Left renal pelvis (tissue), 4 donors: ENCODE data around the gene TUT7. TPM values are rescaled to one million over a fixed set of nuclear protein-coding genes. Genes with fewer than 3 reads are reported as not detected.
"Not testable (repeated sequence)": the region's sequence is repeated elsewhere in the genome, so short reads cannot be mapped to it uniquely, and the experiment has no call there.

Experiments used
- DNase-seq, 4 donors: peaks; one replicate each; pipeline ENCODE4 v3.0.0-alpha.2; 2013; ENCODE audit warnings: low read depth in 4 of 4, low spot score in 3 of 4
- polyA plus RNA-seq, 4 donors: library from polyadenylated mRNA; unstranded; fragments of 120-200 nt; gene quantifications; one replicate each; pipeline ENCODE4 v1.2.1, GENCODE V29; 2013; ENCODE audit not compliant: insufficient read length in 4 of 4

Gene TUT7
- polyA plus RNA-seq, 4 donors = 21.1 to 27.0 (median 26.5) TPM

DNA sequence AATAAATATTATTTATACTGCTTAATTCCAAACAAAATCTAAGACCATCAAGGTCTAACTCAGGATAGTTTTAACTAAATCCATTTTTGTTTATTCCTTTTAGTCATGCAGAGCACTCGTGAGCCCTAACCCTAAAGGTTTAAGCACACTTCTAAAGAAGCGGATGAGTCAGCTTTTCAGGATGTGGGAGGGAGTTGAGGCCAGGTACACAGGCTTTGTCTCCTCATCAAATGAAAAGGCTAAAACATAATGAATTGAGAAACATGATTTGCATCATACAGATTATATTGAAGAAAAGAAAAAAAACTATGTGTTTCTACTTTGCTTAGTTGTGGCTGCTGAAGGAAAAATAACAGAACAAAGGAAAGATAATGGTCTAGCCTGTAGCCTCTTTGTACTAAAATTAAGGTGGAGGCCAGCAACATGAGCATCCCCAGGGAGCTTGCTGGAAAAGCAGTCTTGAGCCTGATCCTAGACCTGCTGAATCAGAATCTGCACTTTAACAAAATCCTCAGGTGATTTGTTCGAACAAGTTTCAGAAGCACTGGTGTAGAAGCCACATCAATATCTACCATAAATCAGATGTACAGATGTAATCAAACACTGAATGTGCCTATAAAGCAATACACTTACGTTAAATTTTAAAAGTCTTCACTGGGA is 50.8 kb downstream of the TUT7 start:
- DNase-seq = no peak

DNA sequence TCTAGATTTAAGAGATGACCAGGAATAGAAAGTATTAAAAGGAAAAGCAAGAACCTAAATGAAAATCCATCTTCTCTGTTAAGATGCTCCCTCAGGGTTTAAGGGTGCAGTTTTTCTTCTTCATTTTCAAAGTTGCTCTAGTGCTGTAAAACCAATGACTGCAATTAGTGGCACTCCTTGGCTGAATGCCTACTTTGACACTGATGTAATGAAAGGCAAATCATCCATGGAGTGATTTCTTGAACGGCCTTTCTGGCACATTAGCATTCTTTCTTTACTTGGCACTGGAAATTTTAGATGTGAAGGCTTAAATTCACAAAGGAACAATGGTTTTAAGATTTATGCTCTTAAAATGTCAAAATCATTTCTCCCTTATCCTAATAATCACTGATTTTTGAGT is 52.5 kb downstream of the TUT7 start:
- no peak for DNase-seq

DNA sequence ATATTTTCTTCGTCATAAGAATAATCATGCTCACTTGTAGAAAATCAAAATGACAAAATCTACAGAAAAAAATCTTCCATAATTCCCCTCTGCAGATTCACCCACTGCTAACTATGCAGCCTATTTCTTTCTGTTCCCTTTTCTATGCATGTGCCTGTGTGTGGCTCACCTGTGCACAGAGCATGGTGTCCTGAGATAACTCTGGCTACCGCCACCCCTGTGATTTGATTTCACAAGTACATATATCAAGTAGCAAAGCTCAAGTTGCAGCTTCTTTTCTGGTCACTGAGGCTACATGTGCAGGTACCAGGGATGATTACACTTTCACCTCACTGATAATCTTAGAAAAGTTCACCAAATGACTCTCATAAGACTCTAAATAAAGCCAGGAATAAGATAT is 53.5 kb downstream of the TUT7 start:
- DNase-seq = no peak

DNA sequence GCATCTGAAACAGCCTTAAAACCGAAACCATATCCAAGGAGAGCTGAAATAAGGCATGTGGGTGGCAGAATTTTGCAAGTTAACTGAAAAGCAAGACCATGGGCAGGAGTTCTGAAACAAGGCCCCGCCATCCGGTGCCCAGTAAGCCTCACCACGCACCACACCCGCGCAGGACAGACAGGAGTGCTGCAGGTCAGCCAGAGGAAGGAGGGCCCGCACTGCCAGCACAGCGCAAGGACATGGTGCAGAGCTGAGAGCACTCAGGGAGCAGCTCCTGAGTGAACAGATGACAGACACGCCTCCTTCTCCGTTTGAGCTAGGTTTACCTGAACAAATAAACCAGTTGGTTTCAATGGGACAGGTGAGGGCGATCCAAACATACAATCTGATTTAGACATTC is 55.3 kb downstream of the TUT7 start:
- DNase-seq = no peak

DNA sequence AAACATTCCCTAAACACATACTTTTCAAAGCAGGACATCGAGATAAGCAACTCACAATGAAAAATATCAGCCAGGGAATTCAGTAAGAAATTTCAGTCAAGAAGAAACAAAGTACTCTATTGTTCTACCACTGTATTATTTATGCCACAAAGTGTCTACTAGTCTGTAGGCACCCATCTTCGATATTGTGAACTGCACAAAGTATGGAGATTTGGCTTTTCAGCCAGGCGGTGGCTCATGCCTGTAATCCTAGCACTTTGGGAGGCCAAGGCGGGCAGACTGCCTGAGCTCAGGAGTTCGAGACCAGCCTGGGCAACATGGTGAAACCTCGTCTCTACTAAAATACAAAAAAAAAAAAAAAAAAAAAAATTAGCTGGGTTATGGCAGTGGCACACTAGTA is 63.9 kb downstream of the TUT7 start:
- DNase-seq = not testable (repeated sequence)

DNA sequence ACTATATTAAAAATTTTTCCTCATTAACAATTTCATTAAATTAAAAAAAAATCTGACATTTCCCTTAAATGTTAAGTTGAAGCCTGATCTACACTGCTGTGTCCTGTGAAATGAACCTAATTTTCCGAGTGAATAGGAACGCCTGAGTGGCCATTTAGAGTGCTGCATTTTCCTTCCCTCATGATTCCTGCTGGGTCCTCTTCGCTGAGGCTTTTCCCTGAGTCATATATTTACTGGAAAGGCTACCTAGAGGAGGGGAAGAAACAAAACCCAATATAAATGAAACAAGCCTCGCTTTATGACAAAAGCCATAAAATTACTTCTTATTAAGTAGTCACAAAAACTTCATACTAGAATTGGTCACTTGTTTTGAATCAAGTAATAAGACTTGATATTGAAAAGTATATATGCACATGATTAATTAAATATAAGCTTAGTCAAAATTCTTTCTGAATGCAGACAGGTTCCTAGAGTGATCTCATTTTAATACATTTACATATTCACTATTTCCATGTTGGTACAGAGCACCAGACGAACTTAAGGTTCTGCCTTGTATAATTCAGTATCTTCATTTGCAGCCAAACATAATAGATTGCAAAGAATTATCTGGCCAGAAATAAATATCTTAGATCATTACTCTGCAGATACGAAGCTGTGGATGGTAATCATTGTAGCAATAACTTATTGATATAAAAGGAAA is 65.6 kb downstream of the TUT7 start:
- no peak for DNase-seq

DNA sequence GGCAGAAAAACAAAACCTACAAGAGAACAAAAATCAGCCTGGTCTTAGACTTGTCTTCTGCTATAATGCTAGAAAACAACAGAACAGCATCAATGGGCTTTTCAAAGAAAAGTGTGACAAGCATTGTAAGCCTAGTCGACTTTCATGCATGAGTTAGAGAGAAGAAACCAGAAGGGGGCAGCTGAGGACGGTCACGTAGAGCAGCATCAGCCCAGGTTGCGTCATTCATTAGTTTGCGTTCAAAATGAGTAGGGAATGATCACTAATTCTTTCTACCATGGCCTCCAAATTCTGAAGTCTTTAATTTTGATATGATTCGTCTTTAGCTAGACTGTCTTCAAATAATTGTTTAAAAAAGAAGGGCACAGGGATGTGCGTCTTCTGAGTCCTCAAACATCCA is 67.2 kb downstream of the TUT7 start:
- DNase-seq = no peak

DNA sequence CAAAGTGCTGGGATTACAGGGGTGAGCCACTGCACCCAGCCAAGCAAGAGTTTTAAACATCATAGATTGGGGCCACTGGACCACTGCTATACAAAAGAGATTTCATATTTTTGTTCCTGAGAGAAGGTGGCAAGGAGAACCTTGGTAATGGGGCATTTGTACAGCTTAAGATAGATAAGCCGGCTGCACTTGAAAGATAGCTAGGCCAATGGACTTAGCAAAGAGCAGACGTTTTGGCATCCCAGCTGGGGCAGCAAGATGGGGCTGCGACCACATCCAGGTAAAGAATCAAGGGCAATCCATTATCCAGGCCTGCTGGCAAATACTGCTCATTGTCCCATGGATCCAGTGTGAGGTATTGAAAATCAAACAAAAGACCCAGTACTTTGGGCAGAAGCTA is 67.9 kb downstream of the TUT7 start:
- no peak for DNase-seq

DNA sequence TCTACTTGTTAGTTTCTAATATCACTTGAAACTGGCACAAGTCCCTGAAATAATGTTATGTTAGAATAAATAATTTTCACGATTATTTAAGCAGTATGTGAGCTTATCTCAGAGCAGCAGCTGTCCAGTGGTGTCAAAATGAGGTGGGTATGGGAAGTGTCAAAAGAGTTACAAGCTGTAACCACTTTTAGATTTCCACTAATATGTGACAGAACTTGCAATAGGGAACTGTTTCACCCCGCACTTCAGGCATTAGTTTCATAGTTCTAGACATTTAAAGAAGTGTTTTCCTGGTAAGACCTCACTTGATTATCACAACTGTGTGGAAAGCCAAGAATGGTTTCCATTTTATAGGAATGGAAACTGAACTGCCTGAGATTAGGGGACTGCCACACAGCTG is 68.9 kb downstream of the TUT7 start:
- no peak for DNase-seq

DNA sequence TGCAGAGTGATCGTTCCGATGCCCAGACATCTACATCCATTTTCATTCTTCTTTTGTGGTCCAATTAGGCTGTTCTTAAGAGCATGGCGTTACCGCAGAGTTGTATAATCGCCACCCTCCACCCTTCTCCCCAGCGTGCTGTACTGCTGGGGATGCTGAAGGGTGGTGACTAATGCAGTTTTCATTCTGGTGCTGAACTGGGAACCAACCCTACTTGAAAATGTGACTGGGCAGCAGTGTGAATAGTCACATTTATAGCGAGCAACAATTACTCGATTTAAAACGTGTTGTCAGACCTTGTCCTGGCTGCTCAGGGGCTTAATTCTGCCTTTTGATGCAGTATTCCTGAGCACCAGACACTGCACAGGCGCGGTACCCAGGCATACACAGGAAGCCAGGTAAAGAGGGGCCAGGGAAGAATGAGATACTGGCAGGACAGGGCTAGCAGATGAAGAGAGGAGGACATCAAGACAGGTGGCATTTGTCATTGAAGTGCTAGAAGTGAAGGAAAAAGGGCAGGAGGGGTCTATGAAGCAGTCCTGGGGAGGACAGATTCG is 71.2 kb downstream of the TUT7 start:
- no peak for DNase-seq

DNA sequence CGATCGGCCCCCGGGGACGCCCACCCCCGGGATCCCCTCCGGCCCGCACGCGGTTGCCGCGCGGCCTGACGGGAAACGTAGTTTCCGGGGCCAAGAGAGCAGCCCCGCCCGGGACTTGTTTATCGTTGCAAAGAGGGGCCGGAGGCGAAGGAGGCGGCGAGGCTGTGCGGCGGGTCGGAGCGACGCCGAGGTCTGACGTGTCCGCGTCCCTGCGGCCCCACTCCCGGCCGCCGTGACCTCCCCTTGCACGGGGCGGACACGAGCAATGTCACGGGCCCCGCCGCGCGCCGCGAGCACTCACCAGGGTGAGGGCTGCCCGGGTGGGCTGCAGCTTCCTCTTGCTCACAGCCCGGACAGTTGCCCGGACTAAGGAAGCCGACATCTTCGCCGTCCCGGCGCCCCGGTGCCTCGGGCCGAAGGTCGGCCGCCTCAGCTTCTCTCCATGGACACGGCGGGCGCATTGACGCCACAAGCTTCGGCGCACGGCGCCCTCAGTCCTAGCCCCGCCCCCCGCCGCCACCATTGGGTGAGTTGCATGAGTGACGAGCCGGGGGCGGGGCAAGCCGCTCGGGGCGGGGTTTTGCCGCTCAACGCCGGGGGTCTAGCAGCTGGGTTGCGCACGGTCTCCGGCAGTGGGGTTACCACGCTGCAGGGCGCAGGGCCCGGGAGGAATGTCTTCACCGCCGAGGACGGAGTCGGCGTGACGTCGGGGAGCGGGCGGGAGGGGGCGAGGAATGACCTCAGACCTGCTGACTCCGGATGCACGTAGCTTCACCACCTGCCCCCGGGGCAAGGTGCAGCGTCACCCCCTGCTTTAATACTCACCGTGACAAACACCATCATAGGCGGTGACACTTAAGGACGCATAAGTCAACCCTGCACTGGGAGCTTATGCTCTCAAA is 71.9 kb downstream of the TUT7 start, which contains the start of gene ISCA1:
Gene ISCA1, minus strand, starts transcription at position 462 of the 902 bp plus-strand sequence. Its CDS starts 80 bp downstream, at position 382.
- DNase-seq = peak; percentile 80 to 91 (median 89)

DNA sequence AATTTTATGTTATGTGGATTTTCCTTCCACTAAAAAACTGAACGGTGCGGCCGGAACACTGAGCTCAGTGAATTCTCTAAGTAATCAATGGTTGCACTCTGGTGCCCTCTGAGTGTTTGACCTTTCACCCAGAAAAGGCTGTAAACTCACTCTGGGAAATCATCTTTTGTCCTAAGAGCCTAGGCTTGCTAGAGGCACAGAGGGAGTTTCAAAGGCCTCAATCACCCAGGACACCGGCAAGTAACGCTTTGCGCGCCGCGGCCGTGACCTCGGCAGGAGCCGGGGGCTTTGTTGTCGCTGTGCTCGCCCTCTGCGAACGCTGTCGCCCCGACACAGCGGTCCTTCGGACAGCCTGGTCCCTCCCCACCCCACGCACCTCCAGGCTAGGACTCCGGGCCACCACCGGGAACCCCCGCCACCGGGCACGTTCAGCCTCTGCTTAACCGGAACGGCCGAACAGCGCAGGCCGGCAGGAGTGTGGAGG is 72.6 kb downstream of the TUT7 start:
- DNase-seq = no peak

DNA sequence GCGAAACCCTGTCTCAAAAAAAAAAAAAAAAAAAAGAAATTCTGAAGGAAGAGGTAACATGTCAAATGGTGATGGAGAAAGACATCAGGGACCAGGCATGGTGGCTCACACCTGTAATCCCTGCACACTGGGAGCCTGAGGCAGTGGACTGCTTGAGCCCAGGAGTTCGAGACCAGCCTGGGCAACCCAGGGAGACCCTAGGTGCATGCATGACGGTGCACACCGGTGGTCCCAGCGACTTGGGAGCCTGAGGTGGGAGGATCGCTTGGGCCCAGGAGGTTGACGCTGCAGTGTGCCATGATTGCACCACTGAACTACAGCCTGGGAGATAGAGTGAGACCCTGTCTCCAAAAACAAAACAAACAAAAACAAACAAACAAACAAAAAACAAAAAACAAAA is 73.6 kb downstream of the TUT7 start:
- DNase-seq = no peak

DNA sequence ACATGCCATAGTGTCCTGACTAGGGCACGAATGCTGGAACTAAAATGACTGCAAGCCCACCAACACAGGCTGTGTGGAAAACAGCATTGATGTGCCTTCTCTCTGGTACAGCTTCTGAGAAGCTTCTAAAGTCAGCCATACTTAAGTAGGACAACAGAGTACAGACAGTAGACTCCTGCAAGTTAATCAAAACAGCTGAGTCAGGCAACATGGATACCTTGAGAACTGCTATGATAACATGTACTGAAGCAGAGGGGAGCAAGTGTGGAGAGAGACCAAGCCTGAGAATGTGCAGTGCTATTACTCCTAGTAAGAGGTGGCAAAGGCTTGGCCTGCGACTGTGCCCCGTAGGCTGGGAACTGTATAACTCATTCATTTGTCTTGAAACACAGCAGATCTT is 74.4 kb downstream of the TUT7 start:
- no peak for DNase-seq

DNA sequence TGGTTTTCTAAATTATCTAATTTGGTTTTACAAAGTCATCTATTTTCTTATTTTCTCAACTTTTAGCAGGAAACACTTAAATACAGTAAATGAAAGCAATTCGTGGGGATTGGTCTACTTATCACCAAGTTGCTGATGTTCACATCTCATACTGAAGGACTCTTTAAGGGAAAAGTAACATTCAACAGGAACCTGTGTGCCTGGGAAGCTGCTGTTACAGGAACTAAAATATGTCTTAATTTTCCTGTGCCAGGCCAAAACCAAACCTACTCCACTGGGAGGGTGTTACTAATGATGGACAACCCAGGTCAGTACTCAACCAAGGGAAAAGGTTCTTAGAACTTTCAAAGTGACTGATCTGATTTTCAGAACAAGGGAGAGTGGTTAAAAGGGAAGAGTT is 77.1 kb downstream of the TUT7 start:
- DNase-seq = no peak

DNA sequence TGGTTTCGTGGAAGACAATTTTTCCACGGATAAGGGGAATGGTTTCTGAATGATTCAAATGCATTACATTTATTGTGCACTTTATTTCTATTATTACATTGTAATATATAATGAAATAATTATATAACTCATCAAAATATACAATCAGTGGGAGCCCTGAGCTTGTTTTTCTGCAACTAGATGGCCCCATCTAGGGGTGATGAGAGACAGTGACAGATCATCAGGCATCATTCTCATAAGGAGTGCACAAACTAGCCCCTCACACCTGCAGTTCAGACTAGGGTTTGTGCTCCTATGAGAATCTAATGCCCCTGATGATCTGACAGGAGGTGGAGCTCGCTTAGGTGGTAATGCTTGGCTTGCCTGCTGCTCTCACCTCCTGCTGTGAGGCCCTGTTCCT is 78.2 kb downstream of the TUT7 start:
- no peak for DNase-seq

DNA sequence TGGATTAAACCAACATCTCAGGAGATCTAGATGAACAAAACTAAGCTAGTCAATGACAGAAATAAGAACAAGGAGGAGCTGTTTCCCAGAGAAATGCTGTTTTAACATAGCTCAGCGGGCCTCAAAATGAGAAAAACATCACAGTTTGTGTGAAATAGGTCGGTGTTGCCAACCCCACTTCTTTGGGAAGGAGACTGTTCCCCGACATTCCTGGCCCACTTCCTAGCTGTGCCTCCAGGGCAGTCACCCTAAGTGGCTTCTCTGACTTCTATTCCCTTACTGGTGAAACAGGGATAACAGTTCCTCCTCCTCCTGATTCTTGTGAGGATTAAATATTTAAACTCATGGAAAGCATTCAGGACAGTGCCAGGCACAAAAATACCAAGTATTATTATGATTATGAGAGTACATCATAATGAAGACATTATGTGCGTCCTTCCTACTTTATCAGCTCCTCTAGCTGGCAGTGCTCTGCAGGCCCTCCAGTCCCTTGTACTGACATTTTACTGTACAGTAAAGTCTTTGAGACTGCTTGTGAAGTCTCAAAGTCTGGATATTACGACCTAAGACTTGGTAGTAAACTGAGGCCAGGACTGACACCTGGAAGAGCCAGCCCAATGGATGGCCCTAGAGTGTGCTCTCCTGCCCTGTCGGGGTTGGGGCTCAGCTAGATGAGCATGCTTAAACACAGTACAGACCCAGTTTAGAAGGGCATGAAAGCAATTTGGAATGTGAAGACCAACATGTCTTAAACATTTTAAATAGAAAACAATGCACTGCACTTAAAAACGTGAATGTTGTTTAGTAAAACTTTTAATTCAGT is 79.2 kb downstream of the TUT7 start:
- DNase-seq = no peak

DNA sequence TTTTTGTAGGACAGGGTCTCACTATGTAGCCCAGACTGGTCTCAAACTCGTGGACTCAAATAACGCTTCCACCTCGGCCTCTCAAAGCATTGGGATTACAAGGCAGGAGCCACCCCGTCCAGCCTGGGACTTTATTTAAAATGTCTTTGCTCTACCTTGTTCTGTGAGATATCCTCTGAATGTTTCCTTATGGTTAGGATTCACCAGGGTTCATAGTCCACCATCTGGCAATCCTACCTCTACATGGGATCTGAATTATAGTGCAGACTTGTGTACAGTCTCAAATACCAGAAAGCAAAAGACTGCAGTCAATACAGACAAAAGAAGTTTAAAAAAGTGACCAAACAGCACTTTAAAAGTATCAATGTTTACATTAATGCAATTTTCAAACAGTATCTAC is 82.0 kb downstream of the TUT7 start:
- no peak for DNase-seq

DNA sequence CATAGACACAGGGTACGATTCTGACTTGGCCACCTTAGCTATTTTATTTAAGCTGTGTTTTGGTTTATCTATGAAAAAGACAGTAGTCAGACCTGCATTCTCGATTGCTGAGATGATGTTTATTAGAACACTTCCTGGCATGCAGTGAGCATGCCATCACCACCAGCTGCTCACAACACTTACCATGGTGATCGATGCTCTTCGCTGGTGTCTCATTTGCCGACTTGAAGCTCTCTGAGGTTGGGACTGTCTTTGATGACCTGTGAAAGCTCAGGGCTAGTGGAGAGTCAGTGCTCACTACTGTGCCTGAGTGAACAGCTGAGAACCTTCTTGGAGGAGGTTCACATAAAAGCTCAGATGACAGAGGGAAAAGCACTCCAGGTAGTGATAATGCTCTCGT is 90.3 kb downstream of the TUT7 start:
- DNase-seq = no peak

DNA sequence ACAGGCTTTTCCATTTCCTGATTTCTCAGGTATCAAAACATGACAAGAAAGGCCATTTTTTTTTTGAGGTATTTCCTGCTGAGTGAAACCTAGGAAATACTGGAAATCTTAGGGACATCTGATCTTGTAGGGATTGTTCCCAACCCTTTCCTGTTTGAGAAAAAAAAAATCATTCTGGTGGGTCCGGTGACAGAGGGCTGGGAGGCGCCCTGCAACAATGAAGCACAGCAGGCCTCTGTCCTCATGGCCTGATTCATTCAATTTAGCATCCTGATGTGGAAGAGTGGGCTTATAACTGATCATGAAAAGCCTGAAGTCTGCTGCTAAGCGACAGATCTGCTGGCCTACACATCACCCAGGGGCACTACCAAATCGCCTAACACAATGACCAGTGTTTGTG is 91.7 kb downstream of the TUT7 start:
- DNase-seq = no peak
